Measurements from ENCODE around the gene ARMC12.

The ARMC12 gene

GRCh38 chr6:35777356-35778102 is 40.7 kb downstream of the ARMC12 start:
- DNase-seq, result no peak

GRCh38 chr6:35778437-35778836 is 41.6 kb downstream of the ARMC12 start:
- DNase-seq, result no peak

- DNase-seq, result no peak
Measured at GRCh38 chr6:35780719-35781118, 43.9 kb downstream of the ARMC12 start, which contains the start of gene CLPSL1. CLPSL1 (plus strand) TSS chr6:35781019; CDS start chr6:35781111, 92 bp downstream.

- no peak for DNase-seq
Measured at GRCh38 chr6:35781290-35781689, 44.5 kb downstream of the ARMC12 start.

DNA sequence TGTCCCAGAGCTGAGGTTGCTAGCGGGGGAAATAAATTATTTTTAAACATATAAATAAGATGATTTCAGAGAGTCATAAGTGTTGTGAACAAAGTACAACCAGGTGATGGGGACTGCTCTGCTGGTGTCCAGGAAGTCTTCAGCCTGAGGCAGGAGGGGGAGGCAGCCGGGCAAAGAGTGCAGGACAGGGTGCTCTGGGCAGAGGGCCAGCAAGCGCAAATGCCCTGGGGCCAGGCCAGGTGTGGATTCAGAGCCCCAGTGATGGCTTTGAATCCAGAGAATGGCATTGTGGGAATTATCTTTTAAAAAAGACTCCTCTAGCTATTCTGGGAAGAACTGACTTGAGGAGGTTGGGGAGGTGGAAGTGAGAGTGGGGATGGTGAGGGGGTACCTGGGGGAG is 45.6 kb downstream of the ARMC12 start:
- DNase-seq, result no peak

- DNase-seq, result no peak
Measured at GRCh38 chr6:35784200-35784599, 47.4 kb downstream of the ARMC12 start.

DNA sequence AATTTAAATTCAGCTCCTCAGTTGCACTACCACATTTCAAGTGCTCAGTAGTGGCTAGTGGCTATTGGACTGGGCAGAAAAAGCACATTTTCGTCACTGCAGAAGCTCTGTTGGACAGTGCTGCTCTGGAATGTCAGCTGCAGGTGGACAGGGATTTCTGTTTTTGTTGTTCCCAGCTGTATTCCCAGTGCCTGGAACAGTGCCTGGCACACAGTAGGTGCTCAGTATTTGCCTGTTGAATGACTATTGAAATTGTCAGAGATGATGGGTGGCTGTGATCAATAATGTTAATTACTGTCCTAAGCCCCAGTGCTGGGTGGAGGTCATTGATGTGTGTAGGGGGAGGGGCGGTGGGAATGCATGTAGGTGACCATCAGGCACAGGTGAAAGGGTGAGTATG is 49.4 kb downstream of the ARMC12 start:
- DNase-seq, result no peak

- no peak for DNase-seq
Measured at GRCh38 chr6:35786810-35787209, 50.0 kb downstream of the ARMC12 start.

DNA sequence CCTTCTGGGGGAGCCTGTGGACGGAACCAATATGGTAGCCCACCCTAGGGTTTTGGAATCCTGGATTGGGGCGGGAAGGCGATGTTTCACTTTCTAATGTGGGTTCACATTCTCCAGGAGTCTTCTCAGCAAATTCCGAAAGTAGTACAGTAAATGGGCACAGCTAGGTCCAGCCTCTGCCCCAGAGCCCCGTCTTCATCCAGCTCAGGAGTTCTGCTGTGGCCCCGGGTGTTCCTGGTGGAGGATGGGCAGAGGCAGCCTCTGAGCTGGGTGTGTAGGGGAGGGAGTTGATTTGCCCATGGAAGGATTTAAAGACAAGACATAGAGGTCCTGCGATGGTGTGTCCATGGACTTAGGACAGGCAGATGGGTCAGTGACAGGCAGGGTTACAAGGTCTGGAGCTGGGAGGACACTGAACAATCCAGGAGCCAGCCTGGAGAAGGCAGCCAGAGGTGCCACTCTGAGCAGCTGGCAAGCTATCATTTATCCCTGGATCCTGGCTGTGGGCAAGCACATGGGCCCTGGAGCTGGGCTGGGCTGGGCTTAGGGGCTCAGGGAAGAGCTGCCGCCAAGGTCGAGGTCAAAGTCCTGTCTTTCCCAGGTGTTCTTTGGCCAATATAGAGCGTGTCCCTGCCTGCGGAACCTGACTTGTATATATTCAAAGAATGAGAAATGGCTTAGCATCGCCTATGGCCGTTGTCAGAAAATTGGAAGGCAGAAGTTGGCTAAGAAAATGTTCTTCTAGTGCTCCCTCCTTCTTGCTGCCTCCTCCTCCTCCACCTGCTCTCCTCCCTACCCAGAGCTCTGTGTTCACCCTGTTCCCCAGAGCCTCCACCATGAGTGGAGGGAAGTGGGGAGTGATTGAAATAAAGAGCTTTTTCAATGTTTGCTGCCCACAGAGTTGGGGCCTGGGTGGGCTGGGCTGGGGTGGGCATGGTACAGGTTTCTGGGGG is 50.7 kb downstream of the ARMC12 start:
- DNase-seq, result no peak

- DNase-seq, result no peak
Measured at GRCh38 chr6:35788423-35788982, 51.7 kb downstream of the ARMC12 start.

- DNase-seq, result no peak
Measured at GRCh38 chr6:35790683-35791082, 53.9 kb downstream of the ARMC12 start.

- no peak for DNase-seq
Measured at GRCh38 chr6:35794536-35795452, 58.0 kb downstream of the ARMC12 start.

GRCh38 chr6:35795453-35796071 is 58.7 kb downstream of the ARMC12 start:
- no peak for DNase-seq

DNA sequence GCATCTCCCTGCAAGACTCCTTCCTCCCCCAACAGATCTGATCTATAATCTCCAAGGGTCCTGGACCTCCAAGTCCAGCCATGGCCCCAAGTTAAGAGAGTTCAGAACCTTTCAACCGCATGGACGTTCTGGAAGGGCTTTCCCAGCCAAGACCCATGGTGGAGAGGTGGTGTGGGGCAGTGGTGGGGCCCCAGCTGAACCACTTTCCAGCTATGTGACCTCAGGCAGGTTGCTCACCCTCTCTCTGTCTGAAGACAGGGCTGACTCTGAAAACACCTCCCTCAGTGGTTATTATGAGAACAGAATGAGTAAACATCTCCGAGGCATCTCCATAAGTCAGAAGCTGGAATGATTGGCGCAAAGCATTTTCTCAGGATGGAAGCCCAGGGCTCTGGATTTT is 59.4 kb downstream of the ARMC12 start:
- no peak for DNase-seq

DNA sequence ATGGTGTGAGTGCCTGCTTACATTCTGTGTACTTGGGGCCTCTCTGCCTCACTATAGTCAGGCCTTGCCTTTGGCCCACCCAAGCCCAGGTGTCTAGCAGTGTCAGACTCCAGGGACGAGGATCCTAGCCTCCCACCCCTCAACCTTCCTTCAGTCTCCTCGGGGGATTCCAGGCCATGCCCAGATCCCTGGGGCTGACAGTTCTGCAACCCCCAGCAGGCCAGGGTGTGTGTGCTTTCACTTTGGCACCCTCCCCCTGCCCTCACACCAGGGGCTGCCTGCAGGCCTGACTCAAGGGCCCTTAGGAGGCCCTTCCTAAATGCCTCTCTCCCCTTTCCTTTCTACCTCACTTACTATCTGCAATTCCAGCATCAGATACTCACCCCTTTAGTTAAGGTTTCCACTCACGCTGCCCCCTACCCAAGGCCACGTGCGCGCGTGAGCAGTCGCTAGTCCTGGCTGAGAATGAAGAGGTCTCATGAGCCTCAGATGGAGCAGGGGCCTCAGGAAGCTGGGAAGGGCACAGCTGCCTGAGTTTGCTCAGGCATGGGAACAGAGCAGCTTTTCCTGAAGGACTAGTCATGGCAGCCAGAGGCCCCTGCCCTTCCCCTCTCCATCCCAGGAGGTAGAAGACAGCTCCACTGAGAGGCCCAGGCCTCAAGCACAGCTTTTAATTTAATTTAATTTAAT is 61.1 kb downstream of the ARMC12 start:
- DNase-seq, result no peak

Measured in CD4-positive, alpha-beta T cell treated with Interleukin-17A for 1 hour (primary cell).